Nephron (organoid): ENCODE data around the gene AMMECR1.
"Not testable (repeated sequence)": the region's sequence is repeated elsewhere in the genome, so short reads cannot be mapped to it uniquely, and the experiment has no call there.

Source experiments
- H3K27ac Mint-ChIP-seq, 3 experiments: 2 replicates each; pipeline ENCODE4 v1.8.0; 2020; ENCODE audit warnings: mixed read lengths in 3 of 3, mild to moderate bottlenecking in 2 of 3, moderate library complexity in 1 of 3
- H3K27me3 Mint-ChIP-seq: 2 replicates; pipeline ENCODE4 v1.8.0; 2021; ENCODE audit warnings: low read depth, mild to moderate bottlenecking, moderate library complexity, mixed read lengths
- H3K36me3 Mint-ChIP-seq: 2 replicates; pipeline ENCODE4 v1.8.0; 2020; ENCODE audit warnings: low read depth, mixed read lengths
- H3K4me1 Mint-ChIP-seq: 2 replicates; pipeline ENCODE4 v1.8.0; 2020; ENCODE audit warnings: mixed read lengths
- H3K4me3 Mint-ChIP-seq, 3 experiments: 2 replicates each; pipeline ENCODE4 v1.8.0; 2020; ENCODE audit warnings: mild to moderate bottlenecking in 3 of 3, mixed read lengths in 3 of 3, moderate library complexity in 2 of 3
- H3K9me3 Mint-ChIP-seq: 2 replicates; pipeline ENCODE4 v1.8.0; 2020; ENCODE audit warnings: mixed read lengths
- TF ChIP-seq, protein P1 (sequence below), 3 experiments: fragments of 200-600 bp; sonication (generic); IDR thresholded peaks; one replicate each; pipeline ENCODE4 v1.5.0; 2021; ENCODE audit warnings: antibody characterized with exemption in 3 of 3; ENCODE audit not compliant: unreplicated experiment in 3 of 3

Gene AMMECR1

DNA sequence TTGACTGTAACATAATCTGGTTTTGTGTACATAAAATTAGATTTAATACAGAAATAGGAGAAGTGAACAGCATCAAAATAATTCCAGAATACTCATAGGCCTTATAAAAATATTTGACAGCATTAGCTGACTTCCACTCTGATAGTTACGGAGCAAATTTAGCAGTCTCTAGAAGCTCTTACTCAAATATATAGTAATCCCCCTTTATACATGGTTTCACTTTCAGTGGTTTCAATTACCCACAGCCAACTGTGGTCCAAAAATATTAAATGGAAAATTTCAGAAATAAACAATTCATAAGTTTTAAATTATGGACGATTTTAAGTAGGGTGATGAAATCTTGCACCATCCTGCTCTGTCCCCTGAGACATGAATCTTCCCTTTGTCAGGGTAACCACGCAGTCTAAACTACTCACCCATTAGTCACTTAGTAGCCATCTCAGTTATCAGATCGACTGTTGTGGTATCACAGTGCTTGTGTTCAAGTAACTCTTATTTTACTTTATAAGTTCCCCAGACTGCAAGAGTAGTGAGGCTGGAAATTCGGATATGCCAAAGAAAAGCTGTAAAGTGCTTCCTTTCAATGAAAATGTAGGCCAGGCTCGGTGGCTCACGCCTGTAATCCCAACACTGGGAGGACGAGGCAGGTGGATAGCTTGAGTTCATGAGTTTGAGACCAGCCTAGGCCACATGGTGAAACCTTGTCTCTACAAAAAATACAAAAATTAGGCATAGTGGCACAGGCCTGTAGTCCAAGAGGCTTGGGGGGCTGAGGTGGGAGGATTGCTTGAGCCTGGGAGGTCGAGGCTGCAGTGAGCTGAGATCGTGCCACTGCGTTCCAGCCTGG is 23.5 kb upstream of the AMMECR1 start:
- TF ChIP-seq, protein P1, sequence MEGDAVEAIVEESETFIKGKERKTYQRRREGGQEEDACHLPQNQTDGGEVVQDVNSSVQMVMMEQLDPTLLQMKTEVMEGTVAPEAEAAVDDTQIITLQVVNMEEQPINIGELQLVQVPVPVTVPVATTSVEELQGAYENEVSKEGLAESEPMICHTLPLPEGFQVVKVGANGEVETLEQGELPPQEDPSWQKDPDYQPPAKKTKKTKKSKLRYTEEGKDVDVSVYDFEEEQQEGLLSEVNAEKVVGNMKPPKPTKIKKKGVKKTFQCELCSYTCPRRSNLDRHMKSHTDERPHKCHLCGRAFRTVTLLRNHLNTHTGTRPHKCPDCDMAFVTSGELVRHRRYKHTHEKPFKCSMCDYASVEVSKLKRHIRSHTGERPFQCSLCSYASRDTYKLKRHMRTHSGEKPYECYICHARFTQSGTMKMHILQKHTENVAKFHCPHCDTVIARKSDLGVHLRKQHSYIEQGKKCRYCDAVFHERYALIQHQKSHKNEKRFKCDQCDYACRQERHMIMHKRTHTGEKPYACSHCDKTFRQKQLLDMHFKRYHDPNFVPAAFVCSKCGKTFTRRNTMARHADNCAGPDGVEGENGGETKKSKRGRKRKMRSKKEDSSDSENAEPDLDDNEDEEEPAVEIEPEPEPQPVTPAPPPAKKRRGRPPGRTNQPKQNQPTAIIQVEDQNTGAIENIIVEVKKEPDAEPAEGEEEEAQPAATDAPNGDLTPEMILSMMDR (IDR thresholded peaks at IDR 0.05; ENCODE audit: unreplicated experiment in 3 of 3): no peak
- Mint-ChIP-seq H3K9me3 (peaks cover 3% of the 10 kb centered on the region), H3K27ac (no peak overlapping the region), H3K4me1 (peaks cover 10% of the 10 kb centered on the region), H3K27me3 (peaks cover 2% of the 10 kb centered on the region), H3K36me3 (no peaks in the 10 kb centered on the region), H3K4me3 (no peak overlapping the region)

DNA sequence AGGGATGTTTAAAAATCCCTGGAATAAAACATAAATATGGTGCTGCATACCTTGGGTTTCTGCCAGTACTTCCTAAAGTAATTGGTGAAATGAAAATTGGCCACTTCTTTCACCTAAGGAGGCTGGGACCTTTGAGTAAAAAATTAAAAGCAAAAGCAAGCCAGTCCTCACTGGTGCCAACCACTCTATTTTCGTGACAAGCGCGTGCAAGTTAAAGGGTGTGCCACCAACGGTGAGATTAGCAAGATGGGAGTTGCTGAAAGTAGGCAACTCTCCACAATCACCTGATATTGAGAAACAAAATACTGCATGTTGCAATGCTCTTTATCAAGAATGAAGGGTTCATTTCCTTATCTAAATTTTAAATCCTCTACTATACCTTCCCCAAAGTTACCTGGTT is 21.1 kb upstream of the AMMECR1 start:
- Mint-ChIP-seq H3K27me3 (peaks cover 5% of the 10 kb centered on the region), H3K9me3 (peaks cover 3% of the 10 kb centered on the region)

DNA sequence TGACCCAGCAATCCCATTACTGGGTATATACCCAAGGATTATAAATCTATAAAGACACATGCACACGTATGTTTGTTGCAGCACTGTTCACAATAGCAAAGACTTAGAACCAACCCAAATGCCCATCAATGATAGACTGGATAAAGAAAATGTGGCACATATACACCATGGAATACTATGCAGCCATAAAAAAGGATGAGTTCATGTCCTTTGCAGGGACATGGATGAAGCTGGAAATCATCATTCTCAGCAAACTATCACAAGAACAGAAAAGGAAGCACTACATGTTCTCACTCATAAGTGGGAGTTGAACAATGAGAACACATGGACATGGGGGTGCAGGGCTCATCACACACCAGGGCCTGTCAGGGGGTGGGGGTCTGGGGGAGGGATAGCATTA is 15.6 kb upstream of the AMMECR1 start:
- H3K27me3 Mint-ChIP-seq, H3K36me3 Mint-ChIP-seq, H3K9me3 Mint-ChIP-seq, H3K4me1 Mint-ChIP-seq, H3K27ac Mint-ChIP-seq, H3K4me3 Mint-ChIP-seq: not testable (repeated sequence)

More for the DNA sequence above, 21.1 kb upstream of the AMMECR1 start:
- no peak overlapping the region for H3K27ac Mint-ChIP-seq
- no peak overlapping the region for H3K4me3 Mint-ChIP-seq
- TF ChIP-seq, protein P1 (IDR thresholded peaks at IDR 0.05; ENCODE audit: unreplicated experiment in 3 of 3): no peak
- no peaks in the 10 kb centered on the region for H3K36me3 Mint-ChIP-seq
- H3K4me1 Mint-ChIP-seq: peaks cover 10% of the 10 kb centered on the region

- H3K9me3 Mint-ChIP-seq: no peaks in the 10 kb centered on the region
Observed at GRCh38 chrX:110331444-110332030, 13.7 kb upstream of the AMMECR1 start.

DNA sequence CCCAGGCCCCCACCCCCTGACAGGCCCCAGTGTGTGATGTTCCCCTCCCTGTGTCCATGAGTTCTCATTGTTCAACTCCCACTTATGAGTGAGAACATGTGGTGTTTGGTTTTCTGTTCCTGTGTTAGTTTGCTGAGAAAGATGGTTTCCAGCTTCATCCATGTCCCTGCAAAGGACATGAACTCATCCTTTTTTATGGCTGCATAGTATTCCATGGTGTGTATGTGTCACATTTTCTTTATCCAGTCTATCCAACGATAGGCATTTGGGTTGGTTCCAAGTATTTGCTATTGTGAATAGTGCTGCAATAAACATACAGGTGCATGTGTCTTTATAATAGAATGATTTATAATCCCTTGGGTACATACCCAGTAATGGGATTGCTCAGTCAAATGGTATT is 10.7 kb upstream of the AMMECR1 start:
- H3K27me3 Mint-ChIP-seq, H3K9me3 Mint-ChIP-seq, H3K4me3 Mint-ChIP-seq, H3K4me1 Mint-ChIP-seq, H3K27ac Mint-ChIP-seq, H3K36me3 Mint-ChIP-seq: not testable (repeated sequence)

More at GRCh38 chrX:110331444-110332030, 13.7 kb upstream of the AMMECR1 start:
- Mint-ChIP-seq H3K4me1 (no peaks in the 10 kb centered on the region), H3K27me3 (peaks cover 4% of the 10 kb centered on the region), H3K27ac (no peak overlapping the region), H3K4me3 (no peak overlapping the region), H3K36me3 (no peaks in the 10 kb centered on the region)
- TF ChIP-seq, protein P1 (IDR thresholded peaks at IDR 0.05; ENCODE audit: unreplicated experiment in 3 of 3): no peak

GRCh38 chrX:110327336-110327735 is 9.5 kb upstream of the AMMECR1 start:
- H3K4me3 Mint-ChIP-seq: no peak overlapping the region
- no peaks in the 10 kb centered on the region for H3K36me3 Mint-ChIP-seq
- no peaks in the 10 kb centered on the region for H3K27me3 Mint-ChIP-seq
- TF ChIP-seq, protein P1 (IDR thresholded peaks at IDR 0.05; ENCODE audit: unreplicated experiment in 3 of 3): no peak
- no peak overlapping the region for H3K27ac Mint-ChIP-seq
- H3K4me1 Mint-ChIP-seq: peaks cover 10% of the 10 kb centered on the region
- peaks cover 5% of the 10 kb centered on the region for H3K9me3 Mint-ChIP-seq

- Mint-ChIP-seq H3K36me3 (no peaks in the 10 kb centered on the region), H3K4me3 (no peak overlapping the region), H3K4me1 (peaks cover 15% of the 10 kb centered on the region), H3K27me3 (no peaks in the 10 kb centered on the region), H3K27ac (no peak overlapping the region), H3K9me3 (peaks cover 5% of the 10 kb centered on the region)
- TF ChIP-seq, protein P1 (IDR thresholded peaks at IDR 0.05; ENCODE audit: unreplicated experiment in 3 of 3): no peak
Observed at GRCh38 chrX:110326712-110327111, 8.8 kb upstream of the AMMECR1 start.
